ENCODE results near the gene ATP8B4. TPM values are rescaled to one million over a fixed set of nuclear protein-coding genes. Genes with fewer than 3 reads are reported as not detected.

ATP8B4 gene
- total RNA-seq, 2 donors from 2014 or later = 8.3 to 55.7 TPM

DNA sequence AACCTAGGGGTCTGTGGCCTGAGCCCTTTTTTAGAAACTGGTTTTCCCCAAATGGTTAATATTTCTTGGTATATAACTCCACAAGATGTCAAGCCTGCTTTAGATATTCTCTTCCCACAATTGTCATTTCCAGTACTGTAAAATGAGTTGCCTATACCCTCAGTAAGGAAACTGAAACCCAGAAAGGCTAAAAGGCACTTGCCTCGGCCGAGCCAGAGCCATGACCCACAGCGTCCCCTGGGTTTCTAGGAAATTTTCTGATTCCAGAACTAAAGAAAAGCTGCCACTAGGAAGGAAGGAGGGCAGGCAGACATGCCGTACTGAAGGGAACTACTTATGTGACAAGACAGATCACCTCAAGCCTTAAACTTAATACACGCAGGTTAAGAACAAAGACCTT lies 59.1 kb downstream of the ATP8B4 start:
- no peak for TF ChIP-seq POLR2AphosphoS5 (IDR thresholded peaks at IDR 0.05)
- no peak for TF ChIP-seq POLR2A (IDR thresholded peaks at IDR 0.05)
- TF ChIP-seq, protein P1, sequence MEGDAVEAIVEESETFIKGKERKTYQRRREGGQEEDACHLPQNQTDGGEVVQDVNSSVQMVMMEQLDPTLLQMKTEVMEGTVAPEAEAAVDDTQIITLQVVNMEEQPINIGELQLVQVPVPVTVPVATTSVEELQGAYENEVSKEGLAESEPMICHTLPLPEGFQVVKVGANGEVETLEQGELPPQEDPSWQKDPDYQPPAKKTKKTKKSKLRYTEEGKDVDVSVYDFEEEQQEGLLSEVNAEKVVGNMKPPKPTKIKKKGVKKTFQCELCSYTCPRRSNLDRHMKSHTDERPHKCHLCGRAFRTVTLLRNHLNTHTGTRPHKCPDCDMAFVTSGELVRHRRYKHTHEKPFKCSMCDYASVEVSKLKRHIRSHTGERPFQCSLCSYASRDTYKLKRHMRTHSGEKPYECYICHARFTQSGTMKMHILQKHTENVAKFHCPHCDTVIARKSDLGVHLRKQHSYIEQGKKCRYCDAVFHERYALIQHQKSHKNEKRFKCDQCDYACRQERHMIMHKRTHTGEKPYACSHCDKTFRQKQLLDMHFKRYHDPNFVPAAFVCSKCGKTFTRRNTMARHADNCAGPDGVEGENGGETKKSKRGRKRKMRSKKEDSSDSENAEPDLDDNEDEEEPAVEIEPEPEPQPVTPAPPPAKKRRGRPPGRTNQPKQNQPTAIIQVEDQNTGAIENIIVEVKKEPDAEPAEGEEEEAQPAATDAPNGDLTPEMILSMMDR (IDR thresholded peaks at IDR 0.05) = no peak
- intact Hi-C loops (cut with DNase I) = no loop called here
- no peak overlapping the region for H3K27ac ChIP-seq
- 76% methylated on average over 5 of the region's 5 CpGs for WGBS
- H3K9me3 ChIP-seq = no peaks in the 10 kb centered on the region
- no peaks in the 10 kb centered on the region for H3K27me3 ChIP-seq (replicated peaks; ENCODE audit: insufficient read depth)
- H3K4me3 ChIP-seq = no peak overlapping the region
- H3K4me1 ChIP-seq (replicated peaks) = no peaks in the 10 kb centered on the region
- no peak for DNase-seq (ENCODE audit: low spot score)
- H3K36me3 ChIP-seq = no peaks in the 10 kb centered on the region

DNA sequence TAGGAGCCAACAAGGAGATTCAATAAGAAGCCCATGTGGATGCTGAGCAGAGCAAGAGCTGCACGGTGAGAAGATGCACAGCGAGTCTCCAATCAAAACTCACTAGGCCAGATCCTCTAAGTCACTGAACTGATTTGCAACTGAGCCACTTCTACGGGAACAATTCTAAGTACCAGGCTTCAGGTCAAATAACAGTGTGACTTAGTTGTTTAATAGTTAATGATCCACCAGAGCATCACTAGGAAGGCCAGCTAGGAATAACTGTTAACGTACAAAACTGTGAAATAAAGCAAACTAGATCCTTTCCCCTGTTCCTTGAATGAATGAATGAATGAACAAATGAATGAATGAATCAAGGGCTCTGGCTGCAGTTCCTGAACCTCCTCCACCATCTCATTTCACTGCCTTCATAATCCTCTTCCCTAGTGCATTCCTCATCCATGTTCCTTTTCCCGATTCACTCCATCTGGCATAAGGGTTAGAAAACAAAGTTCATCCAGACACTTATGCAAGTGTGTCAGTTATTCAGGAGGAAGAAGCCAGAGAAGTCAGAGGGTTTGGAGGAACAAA lies 59.7 kb downstream of the ATP8B4 start:
- 86% methylated on average over 5 of the region's 5 CpGs for WGBS
- no peaks in the 10 kb centered on the region for H3K4me1 ChIP-seq (replicated peaks)
- no peak for DNase-seq (ENCODE audit: low spot score)
- H3K4me3 ChIP-seq = no peak overlapping the region
- intact Hi-C loops (cut with DNase I) = no loop called here
- no peaks in the 10 kb centered on the region for H3K9me3 ChIP-seq
- H3K27ac ChIP-seq = no peak overlapping the region
- no peaks in the 10 kb centered on the region for H3K36me3 ChIP-seq
- TF ChIP-seq POLR2AphosphoS5 (IDR thresholded peaks at IDR 0.05) (no peak), POLR2A (IDR thresholded peaks at IDR 0.05) (no peak)
- TF ChIP-seq, protein P1 (IDR thresholded peaks at IDR 0.05) = no peak
- no peaks in the 10 kb centered on the region for H3K27me3 ChIP-seq (replicated peaks; ENCODE audit: insufficient read depth)

DNA sequence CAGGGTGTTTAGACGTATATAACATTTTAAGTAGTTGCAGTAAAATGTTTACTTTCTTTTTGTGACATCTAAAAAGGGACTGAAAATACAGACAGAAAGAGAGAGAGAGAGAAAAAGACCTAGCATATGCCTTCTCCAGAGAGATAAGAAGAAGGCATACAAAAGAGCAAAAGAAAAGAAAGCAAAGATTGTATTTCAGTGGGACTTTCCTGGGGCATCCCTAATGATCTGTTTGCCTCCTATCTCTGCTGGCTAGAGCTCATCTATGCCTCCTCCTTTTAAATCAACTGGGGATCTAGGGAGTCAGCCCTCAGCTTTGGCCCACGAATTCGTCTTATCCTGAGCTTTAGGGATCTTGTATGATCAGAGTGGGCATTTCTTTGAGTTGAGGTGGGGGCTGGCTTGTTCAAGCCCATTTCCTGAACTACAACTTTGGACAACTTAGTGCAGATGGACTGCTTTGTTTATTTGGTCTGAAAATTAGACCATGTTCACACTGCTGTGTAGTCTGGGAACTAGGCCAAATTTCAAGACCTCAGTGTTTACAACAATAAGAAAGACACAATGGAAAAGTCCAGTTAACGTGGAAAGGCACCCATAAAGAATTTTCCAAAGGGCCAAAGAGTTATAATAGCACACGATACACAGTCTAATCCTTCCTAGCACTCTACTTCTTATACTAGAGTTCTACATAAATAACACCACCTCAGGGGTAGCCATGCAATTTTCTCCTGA lies 61.0 kb downstream of the ATP8B4 start:
- H3K27ac ChIP-seq = no peak overlapping the region
- no peak for DNase-seq (ENCODE audit: low spot score)
- intact Hi-C loops (cut with DNase I) = no loop called here
- no peaks in the 10 kb centered on the region for H3K27me3 ChIP-seq (replicated peaks; ENCODE audit: insufficient read depth)
- no peaks in the 10 kb centered on the region for H3K36me3 ChIP-seq
- TF ChIP-seq, protein P1 (IDR thresholded peaks at IDR 0.05) = no peak
- no peak for TF ChIP-seq POLR2A (IDR thresholded peaks at IDR 0.05)
- no peak for TF ChIP-seq POLR2AphosphoS5 (IDR thresholded peaks at IDR 0.05)
- WGBS = 27% methylated on average over 5 of the region's 5 CpGs
- no peaks in the 10 kb centered on the region for H3K4me1 ChIP-seq (replicated peaks)
- H3K9me3 ChIP-seq = no peaks in the 10 kb centered on the region
- H3K4me3 ChIP-seq = no peak overlapping the region

DNA sequence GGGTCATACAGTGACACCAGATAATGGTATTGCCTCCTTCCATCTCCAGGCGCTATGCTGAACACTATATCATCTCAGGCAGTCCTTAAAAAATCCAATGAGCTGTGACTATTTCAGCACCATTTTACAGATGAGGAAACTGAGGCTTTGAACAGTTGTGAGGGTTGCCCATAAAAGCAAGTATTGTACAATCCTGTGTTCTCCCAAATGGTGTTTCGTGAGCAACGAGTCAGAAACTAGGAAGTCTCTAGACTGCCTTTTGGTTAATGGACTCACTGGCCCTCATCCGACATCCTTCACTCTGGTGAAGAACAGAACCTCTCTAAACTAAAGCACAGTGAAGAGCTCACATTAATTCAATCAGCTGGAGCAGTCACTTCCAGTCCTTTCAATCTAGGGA lies 61.8 kb downstream of the ATP8B4 start:
- Histone ChIP-seq H3K4me3 (no peak overlapping the region), H3K36me3 (no peaks in the 10 kb centered on the region), H3K27me3 (replicated peaks; ENCODE audit: insufficient read depth) (no peaks in the 10 kb centered on the region), H3K27ac (no peak overlapping the region), H3K9me3 (no peaks in the 10 kb centered on the region), H3K4me1 (replicated peaks) (no peaks in the 10 kb centered on the region)
- 96% methylated on average over 4 of the region's 4 CpGs for WGBS
- no peak for DNase-seq (ENCODE audit: low spot score)
- TF ChIP-seq POLR2A (IDR thresholded peaks at IDR 0.05) (no peak), POLR2AphosphoS5 (IDR thresholded peaks at IDR 0.05) (no peak)
- TF ChIP-seq, protein P1 (IDR thresholded peaks at IDR 0.05) = no peak
- intact Hi-C loops (cut with DNase I) = no loop called here

DNA sequence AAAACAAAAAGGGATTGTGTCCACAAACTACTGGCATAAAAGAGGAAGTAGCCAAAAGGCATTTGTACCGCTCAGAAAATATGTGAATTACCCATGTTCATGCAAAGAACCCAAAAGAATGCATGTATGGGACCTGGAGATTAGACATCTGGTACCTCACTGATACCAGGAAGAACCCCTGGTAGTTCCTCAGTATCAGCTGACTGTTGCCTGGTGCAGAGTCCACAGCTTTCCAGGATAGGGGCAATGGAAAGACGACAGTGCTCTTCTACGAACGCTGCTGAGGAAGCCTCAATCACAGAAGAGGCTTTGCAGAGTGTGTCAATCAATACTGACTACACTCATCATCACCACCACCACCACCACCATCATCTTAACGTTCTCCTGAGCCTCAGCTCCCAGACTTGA lies 63.3 kb downstream of the ATP8B4 start:
- H3K4me3 ChIP-seq = no peak overlapping the region
- DNase-seq (ENCODE audit: low spot score) = no peak
- no peaks in the 10 kb centered on the region for H3K9me3 ChIP-seq
- no peak for TF ChIP-seq POLR2A (IDR thresholded peaks at IDR 0.05)
- 85% methylated on average over 5 of the region's 5 CpGs for WGBS
- H3K36me3 ChIP-seq = no peaks in the 10 kb centered on the region
- no peaks in the 10 kb centered on the region for H3K27me3 ChIP-seq (replicated peaks; ENCODE audit: insufficient read depth)
- H3K4me1 ChIP-seq (replicated peaks) = no peaks in the 10 kb centered on the region
- H3K27ac ChIP-seq = no peak overlapping the region
- intact Hi-C loops (cut with DNase I) = no loop called here

Measured in prostate gland (tissue), 2 donors.